HG02588 (cell line): ENCODE measurements around the gene NEXMIF.
"Not testable (repeated sequence)": the region's sequence is repeated elsewhere in the genome, so short reads cannot be mapped to it uniquely, and the experiment has no call there.

ENCODE experiments used
- ATAC-seq: cut with Tn5 transposase; IDR thresholded peaks from one replicate; pipeline ENCODE4 v1.9.1; 2021; ENCODE audit warnings: mild to moderate bottlenecking, moderate library complexity; ENCODE audit not compliant: unreplicated experiment

The NEXMIF gene

DNA sequence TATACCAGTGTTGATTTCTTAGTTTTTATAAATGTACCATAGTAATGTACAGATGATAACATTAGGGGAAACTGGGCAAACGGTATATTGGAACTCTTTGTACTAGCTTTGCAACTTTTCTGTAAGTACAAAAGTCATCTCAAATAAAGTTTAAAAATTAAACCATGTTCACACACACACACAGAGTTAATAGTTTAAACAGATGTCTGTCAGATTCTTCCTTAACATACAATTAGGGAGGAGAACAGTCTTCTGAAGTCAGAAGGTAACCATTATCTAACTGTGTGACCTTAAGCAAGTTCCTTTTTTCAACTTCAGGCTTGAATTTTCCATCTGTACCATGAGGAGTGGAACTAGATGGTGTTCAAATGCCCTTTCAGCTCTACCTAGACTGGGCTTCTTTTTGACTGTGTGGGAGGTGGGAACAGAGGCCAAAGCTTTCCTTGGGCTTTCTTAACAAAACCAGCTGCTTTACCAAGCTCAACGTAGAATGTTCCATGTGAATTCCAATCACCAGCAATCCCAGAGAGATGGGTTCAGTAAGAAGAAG, 127.8 kb downstream of the NEXMIF start:
- ATAC-seq, result no peak

DNA sequence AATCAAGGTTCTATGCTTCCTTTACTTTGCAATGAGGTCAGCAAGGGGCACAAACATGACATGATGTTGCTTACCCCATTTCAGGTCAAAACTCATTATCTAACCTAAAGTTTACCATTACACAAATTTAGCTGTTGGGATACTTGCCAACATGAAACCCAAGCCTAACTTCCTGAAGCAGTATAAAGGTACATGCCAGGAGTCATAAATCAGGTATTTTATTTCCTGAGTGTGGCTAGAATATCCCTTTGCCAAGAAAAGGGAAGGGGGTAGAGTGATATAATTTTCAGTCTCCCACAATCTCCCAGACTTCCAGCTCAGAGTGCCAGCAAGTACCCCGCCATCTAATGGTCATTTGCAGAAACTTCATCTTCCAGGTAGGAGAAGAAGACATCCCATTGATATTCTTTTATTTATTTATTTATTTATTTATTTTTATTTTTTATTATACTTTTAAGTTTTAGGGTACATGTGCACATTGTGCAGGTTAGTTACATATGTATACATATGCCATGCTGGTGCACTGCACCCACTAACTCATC, 136.6 kb downstream of the NEXMIF start:
- no peak for ATAC-seq

DNA sequence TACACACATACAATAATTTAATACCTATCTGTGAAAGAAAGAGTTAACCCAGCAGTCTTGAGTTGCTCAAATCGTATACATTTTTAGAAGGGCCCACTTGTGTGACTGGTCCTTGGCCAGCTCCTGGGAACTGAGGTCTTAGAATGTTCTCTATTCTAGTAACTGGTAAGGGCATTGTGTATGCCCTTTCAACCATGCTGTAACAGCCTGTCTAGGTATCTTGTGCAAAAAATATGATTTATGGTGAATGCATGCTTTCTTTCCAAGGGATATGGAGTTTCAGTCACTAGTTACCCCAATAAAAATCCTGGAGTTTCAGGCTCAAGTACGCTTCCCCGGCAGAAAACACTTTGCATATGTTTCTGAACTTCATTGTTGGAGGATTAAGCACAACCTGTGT, 140.6 kb downstream of the NEXMIF start:
- ATAC-seq, result no peak

DNA sequence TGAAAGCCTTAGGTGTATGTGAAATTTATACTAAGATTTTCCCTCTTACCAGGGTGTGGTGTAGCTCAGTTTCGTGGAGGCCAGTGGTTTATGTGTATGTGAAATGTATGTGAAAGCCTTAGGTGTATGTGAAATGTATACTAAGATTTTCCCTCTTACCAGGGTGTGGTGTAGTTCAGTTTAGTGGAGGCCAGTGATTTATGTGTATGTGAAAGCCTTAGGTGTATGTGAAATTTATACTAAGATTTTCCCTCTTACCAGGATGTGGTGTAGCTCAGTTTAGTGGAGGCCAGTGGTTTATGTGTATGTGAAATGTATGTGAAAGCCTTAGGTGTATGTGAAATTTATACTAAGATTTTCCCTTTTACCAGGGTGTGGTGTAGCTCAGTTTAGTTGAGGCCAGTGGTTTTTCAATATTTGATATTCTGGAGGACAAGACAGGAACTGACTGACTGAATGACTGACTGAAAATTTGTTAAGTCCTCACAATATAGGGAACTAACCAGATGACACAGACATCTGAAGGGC, 143.7 kb downstream of the NEXMIF start:
- ATAC-seq, result no peak

DNA sequence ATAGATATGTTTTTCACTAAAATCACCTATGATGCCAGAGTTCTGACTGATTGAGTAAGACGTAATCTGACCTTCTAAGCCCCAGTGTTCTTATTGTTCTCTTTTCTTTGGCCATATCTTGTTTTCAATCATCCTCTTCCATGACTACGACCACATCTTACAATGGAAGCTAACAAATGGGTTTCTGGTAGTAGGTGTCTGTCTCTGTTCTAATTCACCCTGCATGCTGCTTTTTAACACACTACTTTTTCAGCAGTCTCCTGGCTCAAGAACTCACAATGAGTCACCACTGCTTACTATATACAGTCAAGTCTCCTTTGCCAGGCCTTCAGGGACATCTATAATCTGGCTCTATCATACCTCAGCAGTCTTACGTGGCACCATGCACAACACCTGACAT, 146.1 kb downstream of the NEXMIF start:
- ATAC-seq, result no peak

DNA sequence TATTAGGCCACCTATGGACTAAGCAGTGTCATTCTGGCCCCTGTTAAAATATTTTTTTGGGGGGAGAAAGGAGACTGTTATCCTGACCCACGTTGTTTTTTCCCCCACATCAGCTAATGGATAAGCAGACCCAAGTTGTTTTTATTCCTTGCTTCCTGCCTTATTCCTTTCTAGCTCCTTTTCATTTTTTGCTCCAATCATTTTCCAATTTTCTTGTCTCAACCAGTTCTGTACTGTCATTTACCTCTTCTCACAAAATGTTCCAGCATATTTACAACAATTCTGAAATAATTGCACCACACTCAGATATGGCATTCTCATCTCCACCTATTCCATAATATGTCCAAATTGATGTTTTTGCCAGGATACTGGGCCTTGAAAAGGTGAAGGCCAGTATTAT, 150.3 kb downstream of the NEXMIF start:
- no peak for ATAC-seq

DNA sequence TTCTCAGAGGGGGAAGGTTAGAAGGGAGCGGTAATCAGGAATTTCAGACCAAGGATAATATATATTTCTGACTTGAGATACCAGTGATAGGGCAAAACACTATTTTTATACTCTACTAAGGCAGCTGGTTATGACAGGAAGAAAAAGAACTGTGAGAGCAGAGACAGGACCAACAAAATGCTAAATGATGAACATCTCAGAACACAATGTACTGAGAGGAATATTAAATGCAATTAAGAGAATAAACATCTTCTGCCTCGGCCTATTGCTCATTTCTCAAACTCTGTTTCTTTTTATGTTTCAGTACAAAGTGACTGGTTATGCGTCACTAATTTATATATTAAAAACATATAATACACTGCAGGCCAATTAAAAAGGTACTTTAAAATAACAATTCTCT, 188.8 kb downstream of the NEXMIF start:
- no peak for ATAC-seq

DNA sequence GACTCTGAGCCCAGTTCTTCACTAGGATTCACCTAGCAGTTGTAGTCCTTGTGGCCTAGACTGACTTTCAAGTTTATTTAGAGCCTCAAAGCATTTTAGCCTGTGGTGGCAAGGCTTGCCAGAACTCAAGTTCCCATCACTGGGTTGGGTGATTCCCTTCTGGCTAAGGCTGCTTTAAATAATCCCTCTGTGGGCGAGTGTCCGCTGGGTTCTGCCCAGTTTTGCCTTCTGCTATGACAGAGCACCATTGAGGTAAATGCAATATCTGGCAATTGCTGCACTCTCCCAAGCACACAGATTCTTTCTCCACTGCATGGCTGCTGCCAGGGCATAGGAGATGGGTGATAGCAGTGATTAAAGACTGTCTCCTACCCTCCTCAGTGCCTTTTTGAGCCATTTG, 220.0 kb downstream of the NEXMIF start:
- ATAC-seq, result no peak

DNA sequence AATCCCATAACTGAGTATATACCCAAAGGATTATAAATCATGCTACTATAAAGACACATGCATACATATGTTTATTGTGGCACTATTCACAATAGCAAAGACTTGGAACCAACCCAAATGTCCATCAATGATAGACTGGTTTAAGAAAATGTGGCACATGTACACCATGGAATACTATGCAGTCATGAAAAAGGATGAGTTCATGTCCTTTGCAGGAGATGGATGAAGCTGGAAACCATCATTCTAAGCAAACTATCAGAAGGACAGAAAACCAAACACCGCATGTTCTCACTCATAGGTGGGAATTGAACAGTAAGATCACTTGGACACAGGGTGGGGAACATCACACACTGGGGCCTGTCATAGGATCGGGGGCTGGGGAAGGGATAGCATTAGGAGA, 223.9 kb downstream of the NEXMIF start:
- ATAC-seq, result not testable (repeated sequence)

DNA sequence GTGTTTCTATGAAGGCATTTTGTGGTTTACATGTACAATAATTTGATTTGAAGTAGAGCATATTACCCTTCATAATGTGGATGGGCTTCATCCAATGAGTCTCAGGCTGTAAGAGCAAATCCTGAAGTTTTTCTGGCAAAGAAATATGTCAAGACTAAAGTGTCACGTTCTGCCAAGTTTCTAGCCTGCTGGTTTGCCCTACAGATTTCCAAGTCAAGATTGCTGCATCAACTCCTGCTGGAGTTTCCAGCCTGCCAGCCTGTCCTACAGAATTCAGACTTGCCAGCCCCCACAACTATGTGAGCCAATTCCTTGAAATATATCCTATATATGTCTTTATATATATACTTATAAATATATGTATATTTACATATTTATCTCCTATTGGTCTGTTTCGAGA, 240.8 kb downstream of the NEXMIF start:
- no peak for ATAC-seq
